22Rv1 (cell line): ENCODE results near the gene RNF34.
A peak's percentile ranks its signal among the peaks of the same experiment; 100 is the strongest.

Experiments
- H3K27ac ChIP-seq: fragments of 450-650 bp; 2 replicates; pipeline ENCODE4 v1.5.1; 2017
- ZFX ChIP-seq: fragments of 450-650 bp; IDR thresholded peaks from 2 replicates; pipeline ENCODE4 v1.6.1; 2017; ENCODE audit warnings: antibody characterized with exemption, borderline replicate concordance
- TF ChIP-seq, protein P1 (sequence below): fragments of 450-650 bp; IDR thresholded peaks from 2 replicates; pipeline ENCODE4 v1.5.1; 2017; ENCODE audit warnings: mild to moderate bottlenecking

RNF34 gene

DNA sequence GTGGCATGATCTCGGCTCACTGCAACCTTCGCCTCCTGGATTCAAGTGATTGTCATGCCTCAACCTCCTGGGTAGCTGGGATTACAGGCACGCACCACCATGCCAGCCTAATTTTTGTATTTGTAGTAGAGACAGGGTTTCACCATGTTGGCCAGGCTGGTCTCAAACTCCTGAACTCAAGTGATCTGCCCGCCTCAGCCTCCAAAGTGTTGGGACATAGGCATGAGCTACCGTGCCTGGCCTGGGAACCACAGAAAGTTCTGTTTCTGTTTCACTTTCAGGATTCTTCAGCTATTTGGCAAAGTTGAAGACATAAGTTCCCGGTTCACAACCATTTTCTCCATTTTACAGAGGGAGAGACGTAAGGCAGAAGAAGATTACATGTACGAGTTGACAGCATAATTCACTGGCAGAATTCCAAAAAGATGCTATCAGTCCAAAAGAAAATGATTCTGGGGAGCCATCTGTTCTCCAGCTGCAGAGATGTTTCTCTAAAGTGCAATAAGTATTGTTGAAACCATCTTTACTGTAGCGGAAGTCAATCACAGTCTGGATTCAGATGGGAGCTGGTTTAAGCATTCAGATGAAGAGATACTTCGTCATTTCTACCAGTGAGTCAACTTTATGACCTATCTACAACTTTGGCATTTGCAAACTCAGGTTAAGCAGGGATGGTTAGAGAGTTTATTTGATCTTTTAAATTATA lies 8.1 kb upstream of the RNF34 start:
- TF ChIP-seq, protein P1, sequence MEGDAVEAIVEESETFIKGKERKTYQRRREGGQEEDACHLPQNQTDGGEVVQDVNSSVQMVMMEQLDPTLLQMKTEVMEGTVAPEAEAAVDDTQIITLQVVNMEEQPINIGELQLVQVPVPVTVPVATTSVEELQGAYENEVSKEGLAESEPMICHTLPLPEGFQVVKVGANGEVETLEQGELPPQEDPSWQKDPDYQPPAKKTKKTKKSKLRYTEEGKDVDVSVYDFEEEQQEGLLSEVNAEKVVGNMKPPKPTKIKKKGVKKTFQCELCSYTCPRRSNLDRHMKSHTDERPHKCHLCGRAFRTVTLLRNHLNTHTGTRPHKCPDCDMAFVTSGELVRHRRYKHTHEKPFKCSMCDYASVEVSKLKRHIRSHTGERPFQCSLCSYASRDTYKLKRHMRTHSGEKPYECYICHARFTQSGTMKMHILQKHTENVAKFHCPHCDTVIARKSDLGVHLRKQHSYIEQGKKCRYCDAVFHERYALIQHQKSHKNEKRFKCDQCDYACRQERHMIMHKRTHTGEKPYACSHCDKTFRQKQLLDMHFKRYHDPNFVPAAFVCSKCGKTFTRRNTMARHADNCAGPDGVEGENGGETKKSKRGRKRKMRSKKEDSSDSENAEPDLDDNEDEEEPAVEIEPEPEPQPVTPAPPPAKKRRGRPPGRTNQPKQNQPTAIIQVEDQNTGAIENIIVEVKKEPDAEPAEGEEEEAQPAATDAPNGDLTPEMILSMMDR, result no peak
- no peak for TF ChIP-seq ZFX
- no peak overlapping the region for H3K27ac ChIP-seq

DNA sequence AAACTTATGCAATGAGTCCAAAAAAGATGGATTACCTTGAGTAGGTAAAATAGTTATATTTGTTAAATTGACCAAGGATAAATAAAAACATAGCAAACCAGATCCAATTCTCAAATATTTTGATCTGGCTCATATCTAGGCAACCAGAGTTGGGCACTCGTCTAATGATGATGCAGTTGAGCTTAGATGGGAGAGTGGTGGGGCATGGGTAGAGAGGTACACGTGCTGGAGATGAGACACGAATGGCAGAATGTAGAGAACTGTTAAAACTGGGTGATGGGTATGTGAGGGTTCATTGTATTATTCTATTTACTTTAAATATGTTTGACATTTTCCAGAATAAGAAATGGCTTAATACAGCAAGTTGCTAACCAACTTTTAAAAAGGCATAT lies 7.6 kb upstream of the RNF34 start:
- H3K27ac ChIP-seq, result no peak overlapping the region
- TF ChIP-seq ZFX, result no peak
- TF ChIP-seq, protein P1, result no peak

DNA sequence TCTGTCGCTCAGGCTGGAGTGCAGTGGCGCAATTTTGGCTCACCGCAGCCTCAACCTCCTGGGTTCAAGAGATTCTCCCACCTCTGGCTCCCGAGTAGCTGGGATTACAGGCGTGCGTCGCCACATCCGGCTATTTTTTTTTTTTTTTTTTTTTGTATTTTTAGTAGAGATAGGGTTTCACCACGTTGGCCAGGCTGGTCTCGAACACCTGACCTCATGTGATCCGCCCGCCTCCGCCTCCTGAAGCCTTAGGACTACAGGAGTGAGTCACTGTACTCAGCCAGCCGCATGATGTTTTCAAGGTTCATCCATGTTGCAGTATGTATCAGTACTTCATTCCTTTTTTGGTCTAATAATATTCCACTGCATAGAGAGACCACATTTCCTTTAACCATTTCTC lies 2.4 kb upstream of the RNF34 start:
- no peak for TF ChIP-seq ZFX
- TF ChIP-seq, protein P1, result no peak
- H3K27ac ChIP-seq, result no peak overlapping the region

DNA sequence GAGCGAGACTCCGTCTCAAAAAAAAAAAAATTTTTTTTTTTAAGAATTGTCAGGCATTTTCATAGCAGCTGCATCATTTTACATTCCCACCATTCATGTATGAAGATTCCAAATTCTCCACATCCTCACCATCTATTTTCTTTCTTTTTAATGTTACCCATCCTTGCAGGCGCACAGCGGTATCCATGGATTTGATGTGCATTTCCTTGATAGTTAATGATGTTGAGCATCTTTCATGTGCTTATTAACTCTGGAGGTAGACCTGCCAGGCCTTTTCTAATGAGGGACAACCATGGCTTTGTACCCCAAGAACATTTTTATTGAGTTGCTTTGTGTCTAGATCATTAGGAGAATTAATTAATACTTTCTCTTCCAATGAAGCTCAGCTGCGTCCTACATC lies 1.6 kb upstream of the RNF34 start:
- no peak for TF ChIP-seq ZFX
- TF ChIP-seq, protein P1, result no peak
- no peak overlapping the region; the same call in 1 of the 2 replicates for H3K27ac ChIP-seq

DNA sequence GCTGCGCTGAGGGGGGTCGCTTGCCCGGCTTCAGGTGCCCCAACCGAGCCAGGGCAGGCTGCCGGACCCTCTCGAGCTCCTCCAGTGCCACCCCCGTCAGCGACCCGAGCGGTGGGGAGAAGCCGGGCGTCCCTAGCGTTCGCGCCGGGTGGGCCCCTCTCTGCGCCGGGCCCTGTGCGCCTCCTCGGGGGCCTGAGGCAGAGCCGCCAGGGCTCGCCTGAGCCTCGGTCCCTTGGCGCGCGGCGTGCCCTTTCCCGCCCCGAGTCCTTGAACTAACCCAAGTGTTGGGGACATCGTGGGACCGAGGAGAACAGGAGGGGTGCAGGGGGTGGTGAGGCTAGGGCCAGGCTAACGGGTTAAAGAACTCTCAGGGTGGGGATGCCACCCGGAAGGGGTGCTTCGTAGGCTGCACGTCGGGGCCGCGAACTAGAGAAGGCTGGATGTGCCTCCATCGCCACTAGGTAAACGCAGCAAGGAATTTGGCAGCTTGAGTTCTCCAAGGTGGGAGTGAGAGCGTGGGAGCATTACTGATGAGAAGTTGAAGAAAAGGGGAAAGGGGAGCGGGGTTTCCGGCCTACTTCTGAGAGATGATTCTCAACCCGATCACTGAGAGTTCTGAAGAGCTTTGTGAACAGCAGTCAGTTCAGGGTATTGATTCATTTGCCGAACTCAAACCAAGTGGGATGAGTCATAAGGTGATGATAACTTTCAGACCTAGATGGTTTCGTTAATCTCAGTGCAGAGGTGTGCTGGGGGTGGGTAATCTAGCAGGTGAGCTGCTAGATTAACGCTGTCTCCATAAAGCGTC lies 618 bp downstream of the RNF34 start:
- peak overlapping the region; percentile 90 for H3K27ac ChIP-seq
- no peak for TF ChIP-seq ZFX

DNA sequence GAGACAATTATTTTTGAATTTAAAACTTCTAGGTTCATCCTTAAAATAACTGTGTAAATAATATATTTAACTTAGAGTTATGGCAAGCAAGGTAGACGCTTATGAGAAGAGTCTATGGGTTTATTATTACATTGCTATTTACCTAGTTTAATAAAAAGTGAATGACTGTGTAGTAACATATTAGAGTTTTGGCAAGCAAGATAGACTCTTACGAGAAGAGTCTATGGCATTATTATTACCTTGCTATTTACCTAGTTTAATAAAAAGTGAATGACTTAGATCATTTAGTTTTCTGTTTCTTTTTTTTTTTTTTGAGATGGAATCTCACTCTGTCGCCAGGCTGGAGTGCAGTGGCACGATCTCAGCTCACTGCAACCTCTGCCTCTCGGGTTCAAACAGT lies 3.8 kb downstream of the RNF34 start:
- peak overlapping the region; percentile 54 for H3K27ac ChIP-seq
- TF ChIP-seq ZFX, result no peak
- TF ChIP-seq, protein P1, result no peak

DNA sequence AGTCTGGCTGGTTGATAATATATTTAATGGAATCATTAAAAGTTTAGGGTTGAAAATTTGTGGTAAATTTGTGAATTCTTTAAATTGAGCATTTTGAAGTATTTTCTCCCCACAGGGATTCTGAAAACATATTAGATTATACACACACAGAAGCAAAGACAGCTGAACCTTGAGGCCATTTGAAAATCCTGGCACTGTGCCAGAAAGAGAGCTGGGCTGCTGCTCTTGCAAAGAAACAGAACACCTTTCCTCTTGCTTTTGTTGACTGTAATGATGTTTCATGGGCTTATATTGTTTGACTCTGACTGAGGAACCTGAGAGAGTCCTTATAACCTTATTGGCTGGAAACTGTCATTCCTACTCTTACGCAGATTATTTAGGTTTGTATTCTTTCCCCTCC lies 4.8 kb downstream of the RNF34 start:
- peak overlapping the region; percentile 54 for H3K27ac ChIP-seq
- TF ChIP-seq ZFX, result no peak
- TF ChIP-seq, protein P1, result no peak
